K562 (cell line): Measurements from ENCODE around the gene ACKR3. TPM values are rescaled to one million over a fixed set of nuclear protein-coding genes. Genes with fewer than 3 reads are reported as not detected.

ENCODE experiments used
- ATAC-seq: fragments of 200-7000 bp; cut with Tn5 transposase; 3 replicates; pipeline ENCODE4 v1.9.1; 2020; ENCODE audit warnings: moderate library complexity
- BruUV-seq: library from RNA; stranded (reverse); fragments of 400-500 nt; replicated peaks from 2 replicates; lab custom pipeline; 2021; lab: Mats Ljungman, UMichigan
- CTCF ChIA-PET: fragments of 300-600 bp; formaldehyde crosslinking; extraction: SDS; loops from one replicate; lab custom pipeline; 2021; ENCODE audit warnings: low intra/inter-chr PET ratio; lab: Yijun Ruan, JAX
- POLR2A ChIA-PET: fragments of 300-600, 350-650 bp; sonication (Branson Sonifier 250); formaldehyde crosslinking; extraction: SDS; loops from one replicate; lab custom pipeline; 2021; ENCODE audit warnings: antibody characterized with exemption, inconsistent platforms; lab: Yijun Ruan, JAX
- DNase-seq, 4 experiments: peaks; one replicate each; pipeline versions ENCODE4 v3.0.0 to v3.0.0-alpha.2; 2011 to 2018; ENCODE audit warnings: low spot score in 3 of 4, mixed read lengths in 3 of 4; ENCODE audit errors: extremely low read depth in 1 of 4
- FAIRE-seq: peaks from 2 replicates; lab custom pipeline; 2011; peaks lifted over from hg19 to GRCh38; lab: Jason Lieb, UNC
- H2AFZ ChIP-seq: 2 replicates; pipeline ENCODE4 v1.6.0; 2011; ENCODE audit warnings: low read depth, low read length, control low read depth, inconsistent platforms
- H3K27ac ChIP-seq: fragments of 200-600 bp; 3 replicates; pipeline ENCODE4 v1.8.0; 2011; ENCODE audit warnings: low read depth, mild to moderate bottlenecking, control low read depth, inconsistent platforms, low read length, moderate library complexity, mixed read lengths; ENCODE audit errors: extremely low read depth
- H3K27me3 ChIP-seq, 2 experiments: fragments of 300-600 bp in 1 of 2; 2 replicates in 1 of 2; 3 replicates in 1 of 2; pipeline versions ENCODE4 v1.6.0 to v1.8.0; 2011; ENCODE audit warnings: inconsistent platforms in 2 of 2, low read length in 2 of 2, mild to moderate bottlenecking in 1 of 2, mixed read lengths in 1 of 2, moderate library complexity in 1 of 2; ENCODE audit not compliant: control insufficient read depth in 2 of 2, insufficient read depth in 2 of 2
- H3K36me3 ChIP-seq: fragments of 300-600 bp; 3 replicates; pipeline ENCODE4 v1.8.0; 2011; ENCODE audit warnings: mild to moderate bottlenecking, low read length, inconsistent platforms; ENCODE audit not compliant: control insufficient read depth, insufficient read depth
- H3K4me1 ChIP-seq, 2 experiments: fragments of 200-600 bp in 1 of 2; replicated peaks in 1 of 2; 2 replicates in 1 of 2; 3 replicates in 1 of 2; pipeline versions ENCODE4 v1.5.1 to v1.8.0; 2011; ENCODE audit warnings: inconsistent platforms in 2 of 2, low read length in 2 of 2, mild to moderate bottlenecking in 1 of 2, mixed read lengths in 1 of 2, moderate library complexity in 1 of 2; ENCODE audit not compliant: control insufficient read depth in 2 of 2, insufficient read depth in 2 of 2
- H3K4me2 ChIP-seq: 2 replicates; pipeline ENCODE4 v1.6.1; 2011; ENCODE audit warnings: low read length, control low read depth, inconsistent platforms, mixed read lengths; ENCODE audit not compliant: insufficient read depth
- H3K4me3 ChIP-seq: fragments of 200-600 bp; sonication (generic), shearing (Covaris generic); 2 replicates; pipeline ENCODE4 v1.5.1; 2016; ENCODE audit warnings: control low read depth, inconsistent platforms
- H3K79me2 ChIP-seq: fragments of 200-600 bp; 3 replicates; pipeline ENCODE4 v1.8.0; 2011; ENCODE audit warnings: low read length, inconsistent platforms; ENCODE audit not compliant: control insufficient read depth, insufficient read depth
- H3K9ac ChIP-seq, 2 experiments: 2 replicates each; pipeline versions ENCODE4 v1.6.0 to v1.6.1; 2011; ENCODE audit warnings: low read depth in 2 of 2, low read length in 2 of 2, control low read depth in 1 of 2, inconsistent platforms in 1 of 2, mild to moderate bottlenecking in 1 of 2, mixed read lengths in 1 of 2; ENCODE audit not compliant: insufficient read depth in 1 of 2
- H3K9me1 ChIP-seq: one replicate; pipeline ENCODE4 v1.6.0; 2011; ENCODE audit warnings: inconsistent platforms, mild to moderate bottlenecking, low read length, moderate library complexity; ENCODE audit not compliant: control insufficient read depth, insufficient read depth
- H3K9me3 ChIP-seq: replicated peaks from 2 replicates; pipeline ENCODE4 v1.5.1; 2011; ENCODE audit warnings: low read depth, low read length, inconsistent platforms; ENCODE audit not compliant: control insufficient read depth, insufficient read depth
- H4K20me1 ChIP-seq: replicated peaks from 2 replicates; pipeline ENCODE4 v1.6.1; 2011; ENCODE audit warnings: low read length, inconsistent platforms, mixed read lengths; ENCODE audit not compliant: control insufficient read depth, insufficient read depth
- BRF2 ChIP-seq: IDR thresholded peaks from 3 replicates; pipeline ENCODE4 v1.6.1; 2011; ENCODE audit warnings: borderline replicate concordance, mild to moderate bottlenecking; ENCODE audit not compliant: insufficient read length, insufficient read depth
- CEBPG ChIP-seq, 3 experiments: fragments of 200-800 bp in 1 of 3; sonication (Bioruptor generic) in 1 of 3; sonication (generic) in 1 of 3; formaldehyde crosslinking in 1 of 3; IDR thresholded peaks in 2 of 3; conservative IDR thresholded peaks in 1 of 3; 2 replicates each; pipeline versions ENCODE4 v1.6.1 to v1.8.0; 2016 to 2022; ENCODE audit warnings: missing compliant biosample characterization in 2 of 3, missing genetic modification characterization in 2 of 3, mild to moderate bottlenecking in 1 of 3, missing genetic modification reagents in 1 of 3
- CSDE1 ChIP-seq, 2 experiments: fragments of 450-650 bp; IDR thresholded peaks; 2 replicates each; pipeline ENCODE4 v1.6.1; 2016; ENCODE audit warnings: mild to moderate bottlenecking in 1 of 2
- MEIS2 ChIP-seq: fragments of 450-650 bp; IDR thresholded peaks from 2 replicates; pipeline ENCODE4 v1.6.1; 2014; ENCODE audit warnings: mild to moderate bottlenecking; ENCODE audit not compliant: partially characterized antibody
- PML ChIP-seq: IDR thresholded peaks from 2 replicates; pipeline ENCODE4 v1.6.1; 2012; ENCODE audit warnings: low read length, inconsistent platforms
- POLR2AphosphoS2 ChIP-seq: IDR thresholded peaks from 2 replicates; pipeline ENCODE4 v1.6.1; 2012; ENCODE audit warnings: low read length, improper control_type of control experiment
- SRSF7 ChIP-seq: fragments of 200-400 bp; formaldehyde crosslinking; optimal IDR thresholded peaks from 2 replicates; pipeline ENCODE3; 2017; ENCODE audit warnings: mild to moderate bottlenecking, low read depth, low read length
- ZBED1 ChIP-seq: IDR thresholded peaks from 2 replicates; pipeline ENCODE4 v1.6.1; 2014
- ZBTB34 ChIP-seq: fragments of 250-450 bp; sonication (Bioruptor Pico); IDR thresholded peaks from 2 replicates; pipeline ENCODE4 v1.8.0; 2021; ENCODE audit warnings: mild to moderate bottlenecking, moderate library complexity
- ZNF274 ChIP-seq: IDR thresholded peaks from 2 replicates; pipeline ENCODE4 v1.6.1; 2011; ENCODE audit warnings: low read depth, mild to moderate bottlenecking, low read length, moderate library complexity, borderline replicate concordance
- ZNF280B ChIP-seq: fragments of 250-450 bp; sonication (Bioruptor Pico); IDR thresholded peaks from 2 replicates; pipeline ENCODE4 v1.5.1; 2021; ENCODE audit warnings: mild to moderate bottlenecking
- ZNF449 ChIP-seq: fragments of 250-450 bp; sonication (Bioruptor Pico); IDR thresholded peaks from 2 replicates; pipeline ENCODE4 v1.8.0; 2022; ENCODE audit warnings: moderate library complexity, mild to moderate bottlenecking, inconsistent platforms
- ZSCAN32 ChIP-seq: fragments of 450-650 bp; formaldehyde crosslinking; IDR thresholded peaks from 2 replicates; pipeline ENCODE4 v1.4.0; 2020; ENCODE audit warnings: mild to moderate bottlenecking, moderate library complexity
- WGBS: fragments of 100-300 bp; shearing (Covaris generic); methylation state at CpG from one replicate; pipeline ENCODE4 v1.1.6; 2016; ENCODE audit warnings: low coverage, mixed read lengths; ENCODE audit not compliant: insufficient coverage; ENCODE audit errors: missing lambda C conversion rate; 5-methylcytosine and 5-hydroxymethylcytosine counted together
- in situ Hi-C: fragments of 300-500 bp; cut with MboI; formaldehyde crosslinking; loops from 4 replicates; pipeline ENCODE4 v1.15.0; 2018; ENCODE audit warnings: inconsistent platforms, mixed read lengths
- intact Hi-C: fragments of 100-400 bp; cut with micrococcal nuclease; formaldehyde crosslinking; loops from 2 replicates; pipeline ENCODE4 v1.14.2; 2022
- polyA plus RNA-seq, 8 experiments: library from polyadenylated mRNA; depleted of rRNA in 4 of 8; stranded (reverse) in 5 of 8; unstranded in 3 of 8; fragments of >200 nt; fragmentation: Nextera tagmentation in 2 of 8; fragmentation: Illumina TruSeq in 1 of 8; extraction: Ambion mirVana in 2 of 8; extraction: Trizol in 1 of 8; gene quantifications; 2 replicates each; pipeline versions ENCODE4 v1.2.1 to v1.2.3, GENCODE V29; 2011 to 2014; ENCODE audit warnings: inconsistent platforms in 1 of 8, missing spikeins in 1 of 8
- total RNA-seq, 7 experiments: library from RNA; depleted of rRNA in 6 of 7; stranded (reverse); fragments of >200 nt in 6 of 7; fragmentation: Illumina TruSeq in 2 of 7; extraction: Trizol in 2 of 7; gene quantifications; 2 replicates each; pipeline versions ENCODE4 v1.2.1 to v1.2.3, GENCODE V29; 2011 to 2021; ENCODE audit warnings: low replicate concordance in 1 of 7

Gene ACKR3
- total and polyA plus RNA-seq, 9 of the 15 experiments (the other 6 are each of a cell fraction or from before 2014, with no cell fraction given), result 0.07 TPM; not detected in 8

- H2AFZ ChIP-seq, result no peak overlapping the region
- H3K4me3 ChIP-seq, result no peak overlapping the region
- TF ChIP-seq ZBTB34 (CRISPR knock-in tag) (no peak), MEIS2 (no peak), ZBED1 (no peak), ZNF280B (CRISPR knock-in tag) (no peak), CSDE1 (IDR thresholded peaks at IDR 0.05) (no peak), ZNF449 (CRISPR knock-in tag) (no peak), ZNF274 (no peak), BRF2 (no peak), SRSF7 (no peak), PML (no peak), CEBPG (CRISPR knock-in tag; IDR thresholded peaks at IDR 0.05) (no peak), CEBPG (tag; conservative IDR thresholded peaks at IDR 0.05 in 1 of 2, IDR thresholded peaks at IDR 0.05 in 1 of 2) (no peak), ZSCAN32 (CRISPR knock-in tag) (no peak), POLR2AphosphoS2 (no peak)
- TF ChIP-seq, all 486 proteins: peak for 0
- ChIA-PET POLR2A (no interaction called here), CTCF (no interaction called here)
- Histone ChIP-seq H3K79me2 (no peaks in the 10 kb centered on the region), H3K4me1 (no peaks in the 10 kb centered on the region), H4K20me1 (no peaks in the 10 kb centered on the region), H3K27ac (no peak overlapping the region), H3K27me3 (peaks cover 0 to 6% of the 10 kb centered on the region in 2 experiments; a peak in 1 of 5 replicates), H3K9me3 (no peaks in the 10 kb centered on the region), H3K36me3 (no peaks in the 10 kb centered on the region), H3K9me1 (no peaks in the 10 kb centered on the region), H3K4me2 (no peak overlapping the region), H3K9ac (no peak overlapping the region)
- intact Hi-C loops (no loop called here), in situ Hi-C loops (no loop called here)
- WGBS, result 0% methylated on average over 3 of the region's 3 CpGs
- DNase-seq (no peak), ATAC-seq (no peak), FAIRE-seq (no peak)
- BruUV-seq, result no TSS peak
These were observed 7.8 kb upstream of the ACKR3 start for GRCh38 chr2:236561874-236562273.
